Mesothelial cell of epicardium (in vitro differentiated cells): Measurements from ENCODE around the gene SDHB. TPM values are rescaled to one million over a fixed set of nuclear protein-coding genes. Genes with fewer than 3 reads are reported as not detected.

Experiments used
- DNase-seq, 2 experiments: peaks; one replicate each; pipeline ENCODE4 v3.0.0; 2021; ENCODE audit warnings: low spot score in 2 of 2; ENCODE audit not compliant: unreplicated experiment in 2 of 2
- H3K27ac Mint-ChIP-seq: 2 replicates; pipeline ENCODE4 v1.8.0; 2021; ENCODE audit warnings: mixed read lengths
- H3K27me3 Mint-ChIP-seq: 2 replicates; pipeline ENCODE4 v1.8.0; 2021; ENCODE audit warnings: low read depth, mixed read lengths
- H3K36me3 Mint-ChIP-seq: 2 replicates; pipeline ENCODE4 v1.8.0; 2021; ENCODE audit warnings: mixed read lengths
- H3K4me1 Mint-ChIP-seq: 2 replicates; pipeline ENCODE4 v1.8.0; 2021; ENCODE audit warnings: mixed read lengths
- H3K4me3 Mint-ChIP-seq: 2 replicates; pipeline ENCODE4 v1.8.0; 2021; ENCODE audit warnings: mild to moderate bottlenecking, moderate library complexity, mixed read lengths
- H3K9me3 Mint-ChIP-seq: 2 replicates; pipeline ENCODE4 v1.8.0; 2021; ENCODE audit warnings: mixed read lengths
- total RNA-seq: library from RNA; stranded (reverse); gene quantifications from 3 replicates; pipeline ENCODE4 v1.2.1, GENCODE V29; 2021
- TF ChIP-seq, protein P1 (sequence below): fragments of 200-600 bp; sonication (generic); IDR thresholded peaks from one replicate; pipeline ENCODE4 v1.5.0; 2021; ENCODE audit warnings: antibody characterized with exemption; ENCODE audit not compliant: unreplicated experiment

The SDHB gene
- total RNA-seq, 1 donor from 2014 or later: 46.5 TPM

DNA sequence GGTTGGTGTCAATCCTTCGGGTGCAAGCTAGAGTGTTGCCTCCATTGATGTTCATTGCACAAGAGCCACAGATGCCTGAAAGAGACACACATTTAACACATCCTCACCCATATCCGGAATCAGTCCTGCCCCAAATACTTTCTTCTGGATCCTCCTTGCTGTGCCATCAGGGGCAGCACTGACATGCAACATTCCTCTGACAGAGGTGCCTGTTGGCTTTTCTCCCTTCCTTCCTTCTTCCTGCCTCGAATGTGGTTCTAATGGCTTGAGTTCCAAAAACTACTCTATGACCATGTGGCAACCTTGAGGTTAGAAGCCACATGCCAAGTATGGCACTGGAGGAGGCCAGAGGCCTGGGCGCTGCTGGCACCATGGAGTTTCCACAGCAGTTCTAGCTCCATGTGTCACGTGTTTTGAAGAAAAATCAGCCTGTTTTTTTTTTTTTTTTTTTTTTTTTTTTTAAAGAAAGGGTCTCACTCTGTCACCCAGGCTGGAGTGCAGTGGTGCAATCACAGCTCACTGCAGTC is 25.1 kb downstream of the SDHB start:
- TF ChIP-seq, protein P1, sequence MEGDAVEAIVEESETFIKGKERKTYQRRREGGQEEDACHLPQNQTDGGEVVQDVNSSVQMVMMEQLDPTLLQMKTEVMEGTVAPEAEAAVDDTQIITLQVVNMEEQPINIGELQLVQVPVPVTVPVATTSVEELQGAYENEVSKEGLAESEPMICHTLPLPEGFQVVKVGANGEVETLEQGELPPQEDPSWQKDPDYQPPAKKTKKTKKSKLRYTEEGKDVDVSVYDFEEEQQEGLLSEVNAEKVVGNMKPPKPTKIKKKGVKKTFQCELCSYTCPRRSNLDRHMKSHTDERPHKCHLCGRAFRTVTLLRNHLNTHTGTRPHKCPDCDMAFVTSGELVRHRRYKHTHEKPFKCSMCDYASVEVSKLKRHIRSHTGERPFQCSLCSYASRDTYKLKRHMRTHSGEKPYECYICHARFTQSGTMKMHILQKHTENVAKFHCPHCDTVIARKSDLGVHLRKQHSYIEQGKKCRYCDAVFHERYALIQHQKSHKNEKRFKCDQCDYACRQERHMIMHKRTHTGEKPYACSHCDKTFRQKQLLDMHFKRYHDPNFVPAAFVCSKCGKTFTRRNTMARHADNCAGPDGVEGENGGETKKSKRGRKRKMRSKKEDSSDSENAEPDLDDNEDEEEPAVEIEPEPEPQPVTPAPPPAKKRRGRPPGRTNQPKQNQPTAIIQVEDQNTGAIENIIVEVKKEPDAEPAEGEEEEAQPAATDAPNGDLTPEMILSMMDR: no peak
- no peak for DNase-seq
- Mint-ChIP-seq H3K4me1 (peaks cover 3% of the 10 kb centered on the region), H3K27me3 (no peaks in the 10 kb centered on the region), H3K9me3 (no peaks in the 10 kb centered on the region), H3K4me3 (no peak overlapping the region), H3K36me3 (peaks cover 18% of the 10 kb centered on the region), H3K27ac (no peak overlapping the region)

DNA sequence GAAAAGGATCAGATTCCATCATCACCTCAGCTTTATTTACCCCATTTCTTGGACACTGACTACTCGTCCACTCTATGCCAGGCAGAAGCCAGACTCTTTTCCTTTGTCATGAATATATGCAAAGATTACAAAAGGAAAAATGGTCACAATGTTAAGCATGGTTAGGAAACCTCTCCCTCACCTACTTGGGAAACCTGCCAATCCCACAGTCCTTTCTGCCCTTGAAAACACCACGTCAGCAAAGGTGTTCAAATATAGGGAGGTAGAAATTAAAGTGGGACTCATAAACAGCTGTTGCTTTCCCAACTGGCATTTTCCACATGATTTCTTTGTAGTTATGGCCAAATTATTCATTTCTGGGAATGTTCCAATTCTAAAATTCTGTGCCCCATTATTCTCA is 25.9 kb downstream of the SDHB start:
- H3K36me3 Mint-ChIP-seq: peaks cover 20% of the 10 kb centered on the region
- no peak overlapping the region for H3K27ac Mint-ChIP-seq
- no peak overlapping the region for H3K4me3 Mint-ChIP-seq
- DNase-seq: no peak
- TF ChIP-seq, protein P1: no peak
- H3K27me3 Mint-ChIP-seq: no peaks in the 10 kb centered on the region
- H3K9me3 Mint-ChIP-seq: no peaks in the 10 kb centered on the region
- peaks cover 3% of the 10 kb centered on the region for H3K4me1 Mint-ChIP-seq

DNA sequence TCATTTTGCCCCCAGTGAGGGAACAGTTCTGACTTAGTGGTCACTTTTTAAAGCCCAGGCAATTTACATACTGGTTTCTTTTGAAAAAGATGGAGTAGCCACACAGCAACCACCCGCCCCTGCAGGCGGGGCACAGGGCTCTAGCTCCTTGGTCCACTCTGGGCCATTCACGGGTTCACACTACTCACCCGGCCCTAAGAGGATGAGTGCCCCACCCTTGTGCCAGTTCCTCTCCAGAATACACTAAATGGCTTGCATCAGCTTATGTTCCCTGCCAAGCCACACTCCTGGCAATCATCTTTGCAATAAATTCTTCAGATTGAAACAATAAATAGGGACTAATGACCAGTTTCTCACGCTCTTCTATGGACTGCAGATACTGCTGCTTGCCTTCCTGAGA is 26.4 kb downstream of the SDHB start:
- Mint-ChIP-seq H3K9me3 (no peaks in the 10 kb centered on the region), H3K27ac (no peak overlapping the region), H3K27me3 (no peaks in the 10 kb centered on the region), H3K4me1 (peaks cover 3% of the 10 kb centered on the region), H3K36me3 (peaks cover 20% of the 10 kb centered on the region), H3K4me3 (no peak overlapping the region)
- DNase-seq: no peak
- TF ChIP-seq, protein P1: no peak

DNA sequence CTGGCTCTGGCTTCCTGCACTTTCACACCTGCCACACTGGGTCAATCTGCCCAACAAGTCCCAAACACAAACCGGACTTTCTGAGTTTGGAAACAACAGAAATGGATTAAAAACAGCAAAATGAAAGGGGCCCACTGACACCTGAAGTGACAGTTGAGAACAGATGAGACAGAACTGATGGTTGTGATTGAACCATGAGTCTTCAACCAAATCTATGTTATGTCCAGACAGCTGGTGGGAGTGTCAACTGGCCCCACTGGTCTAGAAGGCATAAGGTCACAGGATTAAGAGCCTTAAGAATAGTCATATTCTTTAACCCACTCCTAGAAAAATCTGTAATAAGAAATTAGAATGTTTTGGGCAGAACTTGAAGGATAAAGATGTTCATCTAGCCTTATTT is 29.1 kb downstream of the SDHB start:
- DNase-seq: no peak
- TF ChIP-seq, protein P1: no peak
- H3K4me1 Mint-ChIP-seq: no peaks in the 10 kb centered on the region
- no peak overlapping the region for H3K27ac Mint-ChIP-seq
- H3K27me3 Mint-ChIP-seq: no peaks in the 10 kb centered on the region
- H3K4me3 Mint-ChIP-seq: no peak overlapping the region
- H3K9me3 Mint-ChIP-seq: no peaks in the 10 kb centered on the region
- peaks cover 33% of the 10 kb centered on the region for H3K36me3 Mint-ChIP-seq

DNA sequence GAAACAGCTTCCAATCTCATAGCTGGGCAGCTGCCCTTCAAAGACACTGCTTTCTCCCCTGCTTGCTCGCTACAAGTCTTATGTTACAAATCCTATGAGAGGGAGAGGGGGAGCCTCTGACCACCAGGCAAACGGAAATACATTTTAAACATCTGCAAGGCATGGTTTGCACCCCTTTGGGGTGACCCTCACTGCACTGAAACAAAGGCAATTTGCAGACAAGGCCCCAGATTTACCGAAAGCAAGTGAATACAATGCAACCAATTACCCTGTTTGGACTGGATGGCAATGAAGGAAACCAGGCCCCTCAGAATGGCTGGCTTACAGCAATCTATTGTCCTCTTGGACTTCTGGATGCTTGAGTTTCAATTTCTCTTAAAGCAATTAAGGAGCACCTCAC is 30.3 kb downstream of the SDHB start:
- DNase-seq: no peak
- H3K4me3 Mint-ChIP-seq: no peak overlapping the region

More for the DNA sequence above, 30.3 kb downstream of the SDHB start:
- Mint-ChIP-seq H3K27ac (no peak overlapping the region), H3K9me3 (no peaks in the 10 kb centered on the region), H3K36me3 (peaks cover 43% of the 10 kb centered on the region), H3K4me1 (no peaks in the 10 kb centered on the region), H3K27me3 (no peaks in the 10 kb centered on the region)
- TF ChIP-seq, protein P1: no peak
